NCI-H2081 treated with DMSO at 0.1 percent for 48 hours (cell line): Measurements from ENCODE around the gene HADH.

Experiments
- DNase-seq: peaks from one replicate; lab custom pipeline; 2025; lab: John Stamatoyannopoulos, UW

Gene HADH

GRCh38 chr4:108058685-108059440 is 69.2 kb downstream of the HADH start:
- no peak for DNase-seq

GRCh38 chr4:108060164-108060563 is 70.5 kb downstream of the HADH start:
- no peak for DNase-seq

GRCh38 chr4:108060686-108061321 is 71.1 kb downstream of the HADH start:
- DNase-seq = no peak

- no peak for DNase-seq
Measured at GRCh38 chr4:108068442-108068841, 78.8 kb downstream of the HADH start.

GRCh38 chr4:108070775-108071174 is 81.1 kb downstream of the HADH start:
- DNase-seq = no peak

GRCh38 chr4:108072300-108072699 is 82.6 kb downstream of the HADH start:
- no peak for DNase-seq

- DNase-seq = no peak
Measured at GRCh38 chr4:108078024-108078733, 88.5 kb downstream of the HADH start.

GRCh38 chr4:108080747-108081146 is 91.1 kb downstream of the HADH start:
- no peak for DNase-seq

GRCh38 chr4:108081256-108081655 is 91.6 kb downstream of the HADH start:
- DNase-seq = no peak
